HG03460 (cell line): ENCODE measurements around the gene GOLGA8Q.
"Not testable (repeated sequence)": the region's sequence is repeated elsewhere in the genome, so short reads cannot be mapped to it uniquely, and the experiment has no call there.

Source experiments
- ATAC-seq: cut with Tn5 transposase; IDR thresholded peaks from one replicate; pipeline ENCODE4 v1.9.1; 2021; ENCODE audit not compliant: unreplicated experiment

Gene GOLGA8Q

GRCh38 chr15:30551750-30552149 lies at the start of gene GOLGA8Q:
GOLGA8Q (plus strand) TSS chr15:30552050; CDS start chr15:30552078, 28 bp downstream.
- ATAC-seq: not testable (repeated sequence)

GRCh38 chr15:30502904-30503781 lies 48.7 kb upstream of the GOLGA8Q start:
- not testable (repeated sequence) for ATAC-seq

- ATAC-seq: not testable (repeated sequence)
Measured at GRCh38 chr15:30504162-30504843, 47.5 kb upstream of the GOLGA8Q start.

GRCh38 chr15:30514545-30514944 lies 37.3 kb upstream of the GOLGA8Q start:
- ATAC-seq: not testable (repeated sequence)

- ATAC-seq: not testable (repeated sequence)
Measured at GRCh38 chr15:30523453-30524243, 28.2 kb upstream of the GOLGA8Q start.

GRCh38 chr15:30525912-30526311 lies 25.9 kb upstream of the GOLGA8Q start:
- not testable (repeated sequence) for ATAC-seq

GRCh38 chr15:30529049-30529448 lies 22.8 kb upstream of the GOLGA8Q start:
- not testable (repeated sequence) for ATAC-seq

GRCh38 chr15:30566949-30567348 lies 15.1 kb downstream of the GOLGA8Q start:
- ATAC-seq: not testable (repeated sequence)

GRCh38 chr15:30573012-30573491 lies 21.2 kb downstream of the GOLGA8Q start:
- ATAC-seq: not testable (repeated sequence)

- not testable (repeated sequence) for ATAC-seq
Measured at GRCh38 chr15:30579394-30579970, 27.6 kb downstream of the GOLGA8Q start.

- not testable (repeated sequence) for ATAC-seq
Measured at GRCh38 chr15:30580716-30581115, 28.9 kb downstream of the GOLGA8Q start.

- ATAC-seq: not testable (repeated sequence)
Measured at GRCh38 chr15:30598953-30599352, 47.1 kb downstream of the GOLGA8Q start.

- not testable (repeated sequence) for ATAC-seq
Measured at GRCh38 chr15:30603796-30604195, 51.9 kb downstream of the GOLGA8Q start, which contains the start of gene GOLGA8H. GOLGA8H (plus strand) TSS chr15:30604028; CDS start chr15:30604126, 98 bp downstream.
